Effector memory CD4-positive, alpha-beta T cell (primary cell): ENCODE measurements around the gene MELTF.
A peak's percentile ranks its signal among the peaks of the same experiment; 100 is the strongest.

Source experiments
- DNase-seq, 3 donors: peaks; one replicate each; pipeline ENCODE4 v3.0.0-alpha.2; 2020
- H3K27ac ChIP-seq: 2 replicates; pipeline ENCODE4 v1.7.0; 2013; ENCODE audit warnings: mild to moderate bottlenecking, low read length, moderate library complexity; ENCODE audit not compliant: insufficient read depth, poor library complexity, severe bottlenecking
- H3K27me3 ChIP-seq: replicated peaks from 2 replicates; pipeline ENCODE4 v1.7.0; 2013; ENCODE audit warnings: mild to moderate bottlenecking, low read length; ENCODE audit not compliant: insufficient read depth, control insufficient read depth, poor library complexity, severe bottlenecking
- H3K36me3 ChIP-seq: 2 replicates; pipeline ENCODE4 v1.7.0; 2013; ENCODE audit warnings: mild to moderate bottlenecking, low read length, moderate library complexity; ENCODE audit not compliant: control insufficient read depth, insufficient read depth
- H3K4me1 ChIP-seq: 2 replicates; pipeline ENCODE4 v1.7.0; 2013; ENCODE audit warnings: low read length, mild to moderate bottlenecking; ENCODE audit not compliant: control insufficient read depth, insufficient read depth, poor library complexity, severe bottlenecking
- H3K4me3 ChIP-seq: 2 replicates; pipeline ENCODE4 v1.7.0; 2013; ENCODE audit warnings: low read length, low read depth, mild to moderate bottlenecking; ENCODE audit not compliant: insufficient read depth, poor library complexity, severe bottlenecking
- H3K9me3 ChIP-seq: 2 replicates; pipeline ENCODE4 v1.7.0; 2013; ENCODE audit warnings: mild to moderate bottlenecking, low read length, moderate library complexity; ENCODE audit not compliant: control insufficient read depth

The MELTF gene

DNA sequence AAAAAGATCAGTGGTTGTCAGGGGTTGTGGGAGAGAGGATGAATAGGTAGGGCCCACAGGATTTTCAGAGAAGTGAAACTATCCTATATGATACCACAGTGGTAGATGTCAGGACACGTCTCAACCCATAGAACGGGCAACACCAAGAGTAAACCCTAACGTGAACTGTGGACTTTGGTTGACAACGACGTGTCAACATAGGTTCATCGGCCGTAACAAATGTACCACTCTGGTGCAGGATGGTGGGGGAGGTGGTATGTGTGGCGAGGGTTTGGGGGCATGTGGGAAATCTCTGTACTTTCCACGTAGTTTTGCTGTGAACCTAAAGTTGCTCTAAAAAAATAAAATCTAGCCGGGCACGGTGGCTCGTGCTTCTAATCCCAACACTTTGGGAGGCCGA is 48.0 kb downstream of the MELTF start:
- DNase-seq, result no peak
- H3K9me3 ChIP-seq, result no peaks in the 10 kb centered on the region

DNA sequence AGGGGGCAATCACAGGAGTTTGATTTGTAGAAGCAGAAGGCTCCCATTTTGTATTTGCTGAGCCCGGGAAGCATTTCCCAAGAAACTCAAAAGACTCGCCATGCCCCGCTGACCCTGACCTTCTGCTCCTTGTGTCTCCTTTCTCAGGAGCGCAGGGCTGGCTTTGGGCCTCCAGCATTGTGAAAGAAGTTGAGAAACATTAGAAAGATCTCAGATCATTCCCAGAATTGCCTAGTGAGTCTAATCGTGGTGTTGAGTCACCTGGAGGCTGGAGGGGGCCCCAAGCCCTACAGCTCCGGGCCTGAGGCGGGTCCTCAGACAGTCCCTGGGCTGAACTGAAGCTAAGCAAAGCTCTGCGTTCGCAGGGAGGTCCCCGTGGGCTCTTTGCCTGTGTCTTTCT is 50.1 kb downstream of the MELTF start:
- DNase-seq, result no peak
- Histone ChIP-seq H3K9me3 (no peaks in the 10 kb centered on the region), H3K36me3 (no peaks in the 10 kb centered on the region), H3K4me1 (no peaks in the 10 kb centered on the region), H3K27ac (no peak overlapping the region), H3K27me3 (no peaks in the 10 kb centered on the region), H3K4me3 (no peak overlapping the region)

More for the DNA sequence above, 48.0 kb downstream of the MELTF start:
- no peak overlapping the region for H3K27ac ChIP-seq
- no peak overlapping the region for H3K4me3 ChIP-seq
- H3K27me3 ChIP-seq, result no peaks in the 10 kb centered on the region
- no peaks in the 10 kb centered on the region for H3K36me3 ChIP-seq
- no peaks in the 10 kb centered on the region for H3K4me1 ChIP-seq

DNA sequence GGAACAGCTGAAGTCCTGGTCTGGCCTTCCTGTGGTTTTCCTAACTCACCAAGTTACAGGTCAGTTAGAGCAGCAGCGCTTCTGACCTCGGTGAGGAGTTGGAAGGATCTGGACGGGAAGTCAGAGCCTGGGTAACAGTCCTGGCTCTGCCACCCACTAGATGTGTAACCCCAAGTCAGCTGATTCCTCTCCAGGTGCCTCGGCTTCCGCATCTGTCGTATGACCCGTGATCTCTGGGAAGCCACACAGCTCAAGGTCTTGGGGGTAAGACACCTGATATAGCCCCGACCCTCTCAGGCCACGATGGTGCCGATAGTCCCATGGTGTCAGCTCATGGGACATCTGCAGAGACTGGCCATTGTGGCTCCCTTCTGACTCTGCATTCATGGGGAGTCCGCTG is 52.7 kb downstream of the MELTF start:
- H3K4me3 ChIP-seq, result no peak overlapping the region
- H3K27ac ChIP-seq, result no peak overlapping the region
- H3K27me3 ChIP-seq, result no peaks in the 10 kb centered on the region
- H3K4me1 ChIP-seq, result no peaks in the 10 kb centered on the region
- H3K9me3 ChIP-seq, result no peaks in the 10 kb centered on the region
- H3K36me3 ChIP-seq, result no peaks in the 10 kb centered on the region
- no peak for DNase-seq

DNA sequence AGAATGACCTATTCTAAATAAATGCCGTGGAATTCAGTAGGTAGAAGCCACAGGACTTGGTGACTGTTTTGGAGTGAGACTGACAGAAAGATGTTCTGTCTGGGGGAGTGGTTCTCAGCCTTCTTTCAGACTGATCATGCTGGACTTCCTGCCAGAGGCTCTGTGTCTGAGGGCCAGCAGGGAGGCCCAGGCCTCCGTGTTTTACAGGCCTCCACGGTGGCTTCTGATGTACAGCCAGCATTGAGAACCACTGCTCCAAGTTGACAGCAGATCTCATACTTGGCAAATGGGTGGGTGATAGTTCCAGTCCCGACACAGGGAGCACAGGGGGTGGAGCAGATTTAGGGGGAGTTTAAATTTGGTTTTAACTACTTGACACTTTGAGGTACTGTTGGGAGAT is 54.3 kb downstream of the MELTF start:
- Histone ChIP-seq H3K27me3 (no peaks in the 10 kb centered on the region), H3K36me3 (no peaks in the 10 kb centered on the region), H3K27ac (no peak overlapping the region), H3K4me1 (no peaks in the 10 kb centered on the region), H3K4me3 (no peak overlapping the region), H3K9me3 (no peaks in the 10 kb centered on the region)
- no peak for DNase-seq

DNA sequence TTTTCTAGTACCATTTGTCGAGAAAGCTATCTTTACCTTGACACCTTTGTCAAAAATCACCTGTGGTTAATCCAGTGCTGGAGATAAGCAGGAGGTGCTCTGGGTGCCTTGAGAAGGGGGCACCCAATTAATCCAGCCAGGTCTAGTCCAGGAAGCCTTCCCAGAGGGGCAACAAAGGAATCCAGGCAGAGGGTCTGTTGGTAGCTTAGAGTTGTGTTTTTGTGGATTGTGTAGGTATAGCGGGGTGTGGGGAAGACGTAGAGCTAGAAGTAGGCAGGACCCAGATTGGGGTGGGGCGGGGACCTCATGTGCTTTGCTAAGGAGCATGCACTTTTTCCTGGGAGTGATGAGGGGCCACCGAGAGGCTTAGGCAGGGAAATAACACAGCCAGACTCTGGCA is 55.0 kb downstream of the MELTF start:
- no peak for DNase-seq
- Histone ChIP-seq H3K9me3 (no peaks in the 10 kb centered on the region), H3K27ac (no peak overlapping the region), H3K4me3 (no peak overlapping the region), H3K4me1 (no peaks in the 10 kb centered on the region), H3K36me3 (no peaks in the 10 kb centered on the region), H3K27me3 (no peaks in the 10 kb centered on the region)

DNA sequence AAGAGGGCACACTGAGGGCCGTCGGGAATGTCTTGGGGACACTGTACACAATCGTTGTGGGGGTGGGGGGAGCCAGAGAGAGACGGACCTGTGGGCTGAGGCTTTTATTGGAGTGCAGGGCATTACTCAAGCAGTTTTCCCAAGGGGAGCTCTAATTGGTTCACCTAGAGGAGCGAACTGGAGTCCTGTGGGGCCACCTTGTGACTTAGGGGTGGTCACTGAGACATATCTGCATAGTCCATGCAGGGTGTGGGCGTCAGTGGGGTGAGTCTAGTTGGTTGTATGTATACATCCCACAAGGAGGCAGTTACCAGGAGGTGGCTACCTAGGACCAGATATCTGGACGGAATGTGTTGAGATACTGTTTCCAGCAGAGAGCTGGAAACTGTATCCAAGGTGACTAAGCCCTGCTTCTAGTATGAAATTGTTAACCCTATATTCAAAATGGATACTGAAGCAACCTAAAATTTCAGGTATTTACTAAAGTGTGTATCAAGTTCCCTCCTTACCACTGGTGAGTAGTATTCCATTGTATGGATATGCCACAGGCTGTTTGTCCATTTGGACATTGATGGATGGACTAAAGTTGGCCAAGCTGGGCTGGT is 58.4 kb downstream of the MELTF start:
- no peak for DNase-seq
- no peaks in the 10 kb centered on the region for H3K9me3 ChIP-seq

DNA sequence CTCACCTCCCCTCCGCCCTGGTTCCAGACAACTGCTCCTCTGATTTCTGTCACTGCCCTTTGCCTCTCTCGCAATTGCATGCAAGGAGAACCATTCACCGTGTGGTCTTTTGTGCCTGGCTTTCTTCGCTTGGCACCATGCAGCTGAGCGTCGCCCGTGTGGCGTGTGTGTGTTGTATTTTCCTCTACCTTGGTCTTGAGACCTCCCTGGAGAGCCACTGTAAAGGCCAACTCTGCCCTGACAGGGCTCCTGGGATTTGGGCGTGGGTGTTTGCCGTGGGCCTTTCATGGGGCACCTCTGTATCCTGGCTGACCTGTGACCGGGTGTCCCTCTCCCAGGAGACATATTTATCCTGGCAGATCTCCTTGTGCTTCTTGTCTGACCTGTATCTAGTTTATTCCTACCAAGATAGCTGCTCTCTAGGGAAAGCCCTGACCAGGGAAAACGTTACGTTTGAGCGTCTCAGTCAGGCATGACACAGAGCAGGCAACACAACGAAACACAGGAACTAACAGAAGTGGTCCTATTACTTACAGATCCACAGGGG is 59.0 kb downstream of the MELTF start:
- no peaks in the 10 kb centered on the region for H3K36me3 ChIP-seq
- DNase-seq, result no peak
- H3K4me3 ChIP-seq, result no peak overlapping the region

More for the DNA sequence above, 58.4 kb downstream of the MELTF start:
- Histone ChIP-seq H3K27me3 (no peaks in the 10 kb centered on the region), H3K4me3 (no peak overlapping the region), H3K4me1 (peaks cover 6% of the 10 kb centered on the region), H3K36me3 (no peaks in the 10 kb centered on the region), H3K27ac (no peak overlapping the region)

DNA sequence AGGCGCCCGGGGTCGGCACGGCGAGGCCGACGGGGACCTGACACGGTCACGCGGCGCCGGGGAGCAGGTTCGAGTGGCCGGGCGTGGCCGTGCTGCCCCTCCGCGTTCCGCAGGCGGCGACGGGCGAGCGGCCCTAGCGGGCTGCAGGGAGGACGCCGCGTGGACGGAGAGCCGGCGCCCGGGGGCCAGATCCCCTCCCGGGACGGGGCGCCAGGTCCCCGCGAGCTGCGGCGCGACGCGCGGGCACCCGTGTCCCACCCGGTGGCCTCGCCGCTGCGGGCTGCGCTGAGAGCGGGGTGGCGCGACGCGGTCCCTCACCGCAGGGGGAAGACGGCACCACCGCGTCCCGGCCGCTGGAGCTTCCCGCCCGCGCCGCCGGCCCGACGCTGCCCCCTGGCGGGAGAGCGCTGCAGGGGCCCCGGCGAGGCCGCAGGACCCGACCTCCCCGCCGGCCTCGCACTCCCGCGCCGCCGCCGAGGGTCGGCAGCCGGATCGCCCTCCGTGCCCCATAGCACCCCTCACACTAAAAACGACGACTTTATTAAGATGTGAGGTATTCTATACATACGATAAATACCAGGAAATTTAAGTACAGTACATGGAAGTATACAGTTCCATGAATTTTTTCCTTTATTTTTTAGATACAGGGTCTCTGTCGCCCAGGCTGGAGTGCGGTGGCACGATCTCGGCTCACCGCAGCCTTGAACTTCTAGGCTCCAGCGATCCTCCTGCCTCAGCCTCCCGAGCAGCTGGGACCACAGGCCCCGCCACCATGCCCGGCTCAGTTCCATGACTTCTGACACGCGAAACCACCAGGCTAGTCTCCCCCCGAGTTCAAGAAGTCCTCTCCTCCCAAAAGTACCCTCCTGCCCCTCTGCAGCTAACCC is 59.7 kb downstream of the MELTF start:
- H3K4me1 ChIP-seq, result peaks cover 6% of the 10 kb centered on the region
- no peaks in the 10 kb centered on the region for H3K27me3 ChIP-seq
- H3K9me3 ChIP-seq, result no peaks in the 10 kb centered on the region
- DNase-seq, result peak; percentile 40 to 58 (median 41)
- H3K27ac ChIP-seq, result no peak overlapping the region
- H3K36me3 ChIP-seq, result no peaks in the 10 kb centered on the region
- H3K4me3 ChIP-seq, result peak overlapping the region; percentile 77

More for the DNA sequence above, 59.0 kb downstream of the MELTF start:
- peaks cover 6% of the 10 kb centered on the region for H3K4me1 ChIP-seq
- no peak overlapping the region for H3K27ac ChIP-seq
- no peaks in the 10 kb centered on the region for H3K27me3 ChIP-seq
- no peaks in the 10 kb centered on the region for H3K9me3 ChIP-seq

DNA sequence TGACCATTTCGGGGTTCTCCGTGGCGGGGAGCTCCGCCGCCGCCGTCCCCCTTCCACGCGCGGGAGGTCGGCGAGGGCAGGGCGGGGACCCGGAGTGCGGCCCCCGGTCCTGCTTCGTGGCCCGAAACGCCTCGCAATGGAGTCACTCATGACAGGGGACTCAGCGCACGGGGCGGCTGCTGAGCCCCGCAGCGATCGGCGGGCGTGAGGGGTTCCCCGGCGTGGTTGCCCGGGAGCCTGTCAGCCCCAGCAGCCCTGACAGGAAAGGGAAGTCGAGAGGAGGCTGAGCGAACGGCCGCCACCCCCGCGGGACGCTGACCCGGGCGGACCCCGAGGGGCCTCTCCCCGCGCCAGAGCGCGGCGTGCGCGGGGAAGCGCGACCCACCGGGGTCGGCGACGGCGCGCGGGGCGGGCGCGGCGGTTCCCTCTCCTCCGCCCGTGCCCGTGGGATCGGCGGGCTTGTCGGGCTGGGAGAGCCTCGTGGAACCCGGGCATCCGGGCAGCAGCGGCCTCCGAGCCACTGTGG is 60.4 kb downstream of the MELTF start:
- peak in 2 of 3 donors; percentile 8 to 9 for DNase-seq

More for the DNA sequence above, 60.4 kb downstream of the MELTF start:
- Histone ChIP-seq H3K4me3 (peak overlapping the region; percentile 77), H3K27me3 (no peaks in the 10 kb centered on the region), H3K9me3 (no peaks in the 10 kb centered on the region), H3K4me1 (peaks cover 6% of the 10 kb centered on the region), H3K36me3 (no peaks in the 10 kb centered on the region), H3K27ac (no peak overlapping the region)
